ELR (cell line): Measurements from ENCODE around the gene OTUB1.
"Not testable (repeated sequence)": the region's sequence is repeated elsewhere in the genome, so short reads cannot be mapped to it uniquely, and the experiment has no call there.

Experiments
- DNase-seq: peaks from one replicate; pipeline ENCODE4 v3.0.0-alpha.2; 2015; ENCODE audit warnings: low read depth

OTUB1 gene, protein sequence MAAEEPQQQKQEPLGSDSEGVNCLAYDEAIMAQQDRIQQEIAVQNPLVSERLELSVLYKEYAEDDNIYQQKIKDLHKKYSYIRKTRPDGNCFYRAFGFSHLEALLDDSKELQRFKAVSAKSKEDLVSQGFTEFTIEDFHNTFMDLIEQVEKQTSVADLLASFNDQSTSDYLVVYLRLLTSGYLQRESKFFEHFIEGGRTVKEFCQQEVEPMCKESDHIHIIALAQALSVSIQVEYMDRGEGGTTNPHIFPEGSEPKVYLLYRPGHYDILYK

DNA sequence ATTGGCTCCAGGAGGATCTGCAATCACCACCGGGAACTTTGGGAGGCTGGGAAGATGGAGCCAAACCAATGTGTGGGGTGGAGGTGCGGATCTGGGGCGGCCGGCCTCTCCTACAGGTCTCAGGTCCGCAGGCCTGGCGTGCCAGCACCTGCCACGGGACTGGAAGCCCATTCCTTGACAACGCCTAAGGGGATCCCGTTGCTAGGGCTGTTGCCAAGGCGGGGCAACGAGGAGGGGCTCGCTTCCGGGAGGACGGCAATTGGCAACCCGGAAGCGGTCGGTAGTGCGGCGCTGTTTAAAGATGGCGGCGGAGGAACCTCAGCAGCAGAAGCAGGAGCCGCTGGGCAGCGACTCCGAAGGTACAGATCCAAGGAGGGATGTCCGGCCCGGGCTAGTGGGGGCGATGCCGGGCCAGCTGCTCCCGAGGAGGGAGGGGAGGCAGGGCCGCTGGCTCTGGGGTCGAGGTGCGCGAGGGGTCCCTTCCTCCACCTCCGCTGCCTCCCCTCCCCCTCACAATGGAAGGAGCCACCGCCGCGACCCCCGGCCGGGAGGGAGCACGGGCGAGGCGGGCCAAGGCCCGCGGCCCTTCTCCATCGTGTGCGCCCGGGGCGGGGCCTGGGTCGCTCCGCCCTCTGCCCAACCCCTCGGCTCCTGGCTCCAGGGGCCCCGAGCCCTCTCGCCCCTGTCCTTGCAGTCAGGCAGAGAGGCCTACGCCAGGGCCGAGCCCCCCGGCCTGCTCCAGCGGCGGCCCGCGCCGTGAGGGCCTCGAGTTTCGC is at the start of gene OTUB1:
OTUB1 (plus strand) TSS at position 283 of the 776 bp plus-strand sequence; CDS start at position 302, 19 bp downstream.
- peak; percentile 94 for DNase-seq

DNA sequence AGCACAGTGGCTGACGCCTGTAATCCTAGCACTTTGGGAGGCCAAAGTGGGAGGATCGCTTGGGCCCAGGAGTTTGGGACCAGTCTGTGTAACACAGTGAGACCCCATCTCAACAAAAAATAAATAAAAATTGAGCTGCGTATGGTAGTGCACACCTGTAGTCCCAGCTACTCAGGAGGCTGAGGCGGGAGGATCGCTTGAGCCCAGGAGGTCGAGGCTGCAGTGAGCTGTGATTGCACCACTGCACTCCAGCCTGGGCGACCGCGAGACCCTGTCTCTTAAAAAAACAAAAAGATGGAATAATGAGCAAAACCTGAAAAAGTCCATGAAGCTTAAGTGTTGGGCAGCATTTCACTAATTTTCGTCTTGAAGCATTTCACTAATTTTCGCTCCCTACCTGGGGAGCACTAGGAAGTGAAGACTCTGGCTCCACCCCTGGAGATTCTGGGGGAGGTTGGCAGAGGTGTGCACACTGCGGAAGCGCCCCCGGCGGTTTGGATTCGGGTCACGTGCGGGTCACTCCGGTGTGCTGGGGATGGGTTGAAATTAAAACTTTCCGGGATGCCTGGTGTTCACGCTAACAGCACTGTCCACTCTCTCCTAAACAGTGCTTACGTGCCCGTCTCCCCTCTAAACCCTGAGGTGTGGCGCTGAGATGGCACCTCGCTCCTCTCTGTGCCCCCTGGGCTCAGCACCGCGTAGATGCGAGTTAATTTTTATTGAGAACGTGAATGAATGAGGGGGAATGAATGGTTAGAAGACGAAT is 48.3 kb upstream of the OTUB1 start:
- no peak for DNase-seq

DNA sequence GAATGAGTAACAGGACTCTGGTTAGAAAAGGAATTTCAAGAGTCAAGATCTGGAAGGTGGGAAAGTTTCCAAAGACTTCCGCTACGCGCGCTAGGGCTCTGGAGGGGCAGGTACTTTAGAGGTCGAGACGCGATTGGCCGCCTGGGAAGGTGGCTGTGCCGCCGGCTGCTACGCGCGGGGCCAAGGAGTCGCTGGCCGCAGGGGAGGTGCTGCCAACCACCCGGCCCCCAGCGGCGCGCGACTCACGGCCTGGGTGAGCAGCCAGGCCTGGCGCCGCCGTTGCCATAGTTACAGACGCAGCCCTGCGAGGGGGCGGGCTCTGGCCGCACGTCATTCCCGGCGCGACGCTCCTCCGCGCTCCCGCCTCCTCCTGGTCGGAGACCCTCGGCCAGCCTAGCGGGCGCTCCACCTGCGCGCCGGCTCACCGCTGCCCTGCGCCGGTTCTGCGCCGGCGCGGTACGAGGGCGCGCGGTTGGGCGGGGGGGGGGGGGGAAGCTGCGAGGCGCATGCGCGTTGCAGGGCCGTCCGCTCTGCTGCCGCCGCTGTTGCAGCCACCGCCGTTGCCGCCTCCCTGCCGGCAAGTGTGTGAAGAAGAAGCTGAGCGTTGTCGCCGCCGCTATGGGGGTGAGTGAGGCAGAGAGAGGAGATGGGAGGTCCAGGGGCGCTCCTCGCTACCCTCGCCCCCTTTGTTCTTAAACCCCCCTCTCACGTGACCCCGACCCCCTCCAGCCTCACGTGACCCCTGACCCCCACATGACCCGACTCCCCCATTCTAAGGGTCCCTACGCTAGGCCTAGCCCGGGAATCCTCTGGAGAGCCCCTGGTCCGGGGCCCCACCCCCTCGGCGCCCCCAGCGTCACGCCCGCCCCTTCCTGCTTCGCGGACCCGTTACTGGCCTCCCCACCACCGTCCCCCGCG is 47.5 kb upstream of the OTUB1 start, which contains the start of gene NAA40:
NAA40 (plus strand) TSS at position 524 of the 918 bp plus-strand sequence; CDS start at position 619, 95 bp downstream.
- peak; percentile 96 for DNase-seq

DNA sequence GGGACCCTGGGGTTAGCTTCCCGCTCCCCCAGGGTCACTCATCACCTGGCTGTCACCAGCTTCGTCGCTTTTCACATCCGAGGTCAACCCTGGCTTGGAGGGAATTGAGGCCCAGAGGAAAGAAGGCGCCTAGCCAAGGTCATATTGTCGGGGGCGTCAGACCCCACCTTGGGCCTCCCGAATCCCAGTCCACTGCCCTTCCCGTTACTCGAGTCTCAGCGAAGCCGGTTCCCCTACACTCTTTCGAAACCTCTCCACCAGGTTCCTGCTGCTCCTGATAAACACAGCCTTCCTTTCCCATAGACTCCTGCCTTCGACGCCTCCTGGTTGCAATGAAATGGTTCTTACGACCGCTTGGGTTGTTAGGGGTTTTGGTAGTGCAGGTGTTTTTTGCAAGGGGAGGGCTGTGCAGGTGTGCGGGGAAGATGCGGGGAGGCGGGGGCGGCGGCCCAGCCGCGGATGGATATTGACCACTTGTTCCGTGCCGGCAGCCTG is 46.8 kb upstream of the OTUB1 start:
- peak; percentile 39 for DNase-seq

DNA sequence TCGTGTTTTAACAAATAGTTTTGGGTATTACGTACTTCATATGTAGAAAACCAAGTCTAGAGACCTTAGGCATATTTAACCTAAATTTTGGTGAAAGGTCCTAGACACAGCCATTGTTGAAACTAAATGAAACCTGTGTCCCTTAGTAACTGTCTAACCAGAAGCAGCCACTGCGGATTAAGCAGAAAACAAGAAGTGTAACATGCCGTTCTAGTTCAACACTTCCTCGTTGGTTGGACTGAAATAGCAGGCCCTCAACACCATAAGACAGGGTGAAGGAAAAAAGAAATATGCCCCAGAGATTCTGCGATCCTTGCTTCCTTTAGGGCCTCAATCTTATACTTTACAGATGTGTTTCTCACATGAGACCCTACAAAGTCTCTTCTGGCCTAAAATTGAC is 45.5 kb upstream of the OTUB1 start:
- DNase-seq = no peak

DNA sequence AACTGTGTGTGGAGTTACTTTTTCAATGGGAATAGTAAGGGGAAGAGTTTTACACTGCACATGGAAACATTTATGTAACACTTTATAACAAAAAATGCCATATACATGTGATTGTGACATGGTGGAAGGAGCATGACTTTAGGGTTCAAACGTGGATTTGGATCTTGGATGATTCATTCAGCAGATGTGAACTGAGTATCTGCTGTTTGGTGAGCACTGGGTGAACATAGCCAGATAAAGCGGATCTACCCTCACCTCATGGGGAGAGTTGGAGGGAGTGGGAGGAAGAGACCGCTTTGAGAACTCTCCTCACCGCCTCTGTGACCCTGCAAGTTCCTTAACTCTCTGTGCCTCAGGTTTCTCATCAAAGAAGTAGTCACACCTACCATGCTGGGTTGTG is 44.3 kb upstream of the OTUB1 start:
- DNase-seq = no peak

DNA sequence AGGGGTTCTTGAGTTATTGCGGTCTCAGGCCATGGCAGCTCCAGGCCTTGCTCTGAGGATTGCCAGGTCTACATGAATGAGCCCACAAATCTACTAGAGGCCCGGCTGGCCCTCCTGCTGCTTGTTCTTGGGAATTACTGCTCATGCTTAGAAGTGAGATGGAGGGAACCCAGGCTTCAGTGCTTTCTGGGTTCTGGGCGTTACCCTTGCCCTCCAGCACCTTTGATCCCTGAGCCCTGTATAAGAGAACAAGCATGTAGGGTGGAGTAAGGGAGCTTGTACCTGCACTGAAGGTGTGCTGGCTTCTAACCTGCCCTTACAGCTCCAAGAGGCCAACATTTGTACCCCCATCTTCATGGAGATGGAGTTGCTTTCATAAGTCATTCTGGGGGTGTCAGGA is 43.4 kb upstream of the OTUB1 start:
- DNase-seq = no peak

DNA sequence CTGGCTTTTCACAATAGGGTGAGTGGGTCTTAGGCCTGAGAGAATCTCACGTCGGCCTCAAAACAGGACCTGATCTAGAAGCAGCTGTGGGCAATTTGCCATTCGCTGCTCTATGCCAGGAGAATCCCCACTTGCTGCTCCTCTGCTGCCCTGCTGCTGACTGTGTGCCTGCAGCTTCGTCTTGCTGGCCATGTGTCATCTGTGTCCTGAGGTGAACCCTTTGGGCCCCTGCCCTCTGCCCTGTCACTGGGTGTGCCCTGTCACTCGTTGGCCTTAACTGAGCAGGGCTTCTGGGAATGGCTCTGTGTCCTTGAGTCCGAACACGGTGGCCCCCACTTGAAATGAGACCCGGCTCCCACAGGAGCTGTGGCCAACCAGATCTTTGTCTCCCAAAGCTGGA is 41.3 kb upstream of the OTUB1 start:
- peak; percentile 29 for DNase-seq

DNA sequence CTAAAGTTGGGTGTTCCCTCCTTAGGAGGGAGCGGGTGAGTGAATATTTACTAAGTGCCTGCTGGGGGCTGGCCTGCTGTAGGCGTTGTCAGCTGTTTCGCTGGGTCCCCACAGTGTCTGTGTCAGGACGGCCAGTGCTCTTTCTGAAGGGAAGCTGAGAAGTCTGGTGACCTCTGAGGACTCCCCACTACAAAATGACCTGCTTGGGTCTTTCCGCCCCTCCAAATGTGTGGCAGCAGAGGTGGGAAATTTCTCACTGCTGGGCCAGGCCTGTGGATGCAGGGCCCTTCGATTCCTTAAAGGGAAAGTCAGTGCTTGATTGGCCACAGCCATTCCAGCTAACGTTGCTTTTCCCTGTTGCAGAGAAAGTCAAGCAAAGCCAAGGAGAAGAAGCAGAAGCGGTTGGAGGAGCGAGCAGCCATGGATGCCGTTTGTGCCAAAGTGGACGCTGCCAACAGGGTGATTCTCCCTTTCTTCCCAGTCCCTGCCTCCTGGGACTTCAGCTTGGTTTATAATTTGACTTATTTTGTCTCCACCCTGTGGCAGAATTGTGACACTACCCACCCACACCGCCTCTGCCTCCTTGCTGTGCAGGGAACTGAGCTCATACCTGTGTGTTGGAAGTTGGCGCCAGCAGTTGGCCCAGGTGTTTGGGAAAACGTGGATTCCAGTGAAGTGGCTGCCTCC is 40.6 kb upstream of the OTUB1 start:
- DNase-seq = peak; percentile 80

DNA sequence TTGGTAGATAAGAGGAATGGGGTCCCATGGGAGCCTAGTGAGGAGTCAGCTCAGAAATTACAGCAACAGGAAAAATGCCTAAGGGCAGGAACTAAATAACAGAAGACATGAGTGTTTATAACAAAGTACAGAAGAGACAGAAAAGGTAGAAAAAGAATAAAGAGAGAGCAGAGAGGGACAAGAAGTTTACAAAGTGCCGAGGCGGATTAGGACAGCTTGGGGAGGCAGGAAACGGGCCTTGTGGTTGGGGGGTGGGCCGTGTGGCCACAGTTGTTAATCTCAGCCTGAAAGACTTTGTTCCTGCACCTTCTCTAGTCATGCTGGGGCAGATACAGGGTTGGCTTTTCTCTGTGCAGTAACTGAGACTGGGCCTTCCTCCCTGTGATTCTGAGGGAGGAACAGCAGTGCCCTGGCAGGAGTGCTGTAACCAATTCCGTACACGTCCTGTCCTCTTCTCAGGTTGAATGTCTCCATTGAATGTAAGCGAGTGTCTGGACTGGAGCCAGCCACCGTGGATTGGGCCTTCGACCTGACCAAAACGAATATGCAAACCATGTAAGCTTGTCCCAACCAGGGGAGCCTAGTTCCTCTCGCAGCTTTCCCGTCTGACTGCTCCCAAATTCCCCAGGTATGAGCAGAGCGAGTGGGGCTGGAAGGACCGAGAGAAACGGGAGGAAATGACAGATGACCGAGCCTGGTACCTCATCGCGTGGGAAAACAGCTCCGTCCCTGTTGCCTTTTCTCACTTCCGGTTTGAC is 34.3 kb upstream of the OTUB1 start:
- DNase-seq = no peak

DNA sequence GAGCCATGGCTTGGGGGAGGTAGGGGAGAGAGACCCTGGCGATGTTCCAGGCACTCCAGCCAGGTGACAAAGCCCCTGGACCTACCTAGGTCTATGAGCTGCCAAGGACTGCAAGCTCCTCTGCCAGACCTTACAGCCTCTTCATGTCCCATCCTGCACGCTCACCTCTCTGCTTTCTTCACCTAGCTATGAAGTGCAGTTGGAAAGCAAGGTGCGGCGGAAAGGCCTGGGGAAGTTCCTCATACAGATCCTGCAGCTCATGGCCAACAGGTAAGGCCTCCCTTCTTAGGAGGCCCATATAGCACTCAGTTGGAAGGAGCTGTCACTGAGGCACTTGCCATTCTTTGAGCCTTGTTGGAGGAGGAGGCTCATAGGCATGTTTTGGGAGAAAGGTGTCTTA is 33.7 kb upstream of the OTUB1 start:
- DNase-seq = no peak

DNA sequence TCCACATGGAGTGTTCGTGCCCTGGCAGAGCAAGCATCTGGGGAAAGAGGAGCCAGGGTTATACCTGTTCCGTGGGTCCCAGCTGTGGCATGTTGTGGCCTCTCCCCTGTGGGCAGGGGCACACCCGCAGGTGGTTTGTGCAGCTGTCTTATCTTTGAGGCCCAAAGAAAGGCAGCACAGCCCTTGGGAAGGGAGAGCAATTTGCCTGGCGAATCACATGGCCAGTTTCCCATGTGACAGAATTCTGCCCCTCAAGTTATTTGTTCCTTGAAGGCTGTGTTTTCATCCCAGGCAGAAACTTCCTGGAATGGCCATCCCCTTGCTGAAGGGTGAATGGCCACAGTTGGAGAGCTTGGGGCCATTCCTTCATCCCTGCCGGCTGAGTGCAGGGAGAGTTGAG is 28.2 kb upstream of the OTUB1 start:
- no peak for DNase-seq

DNA sequence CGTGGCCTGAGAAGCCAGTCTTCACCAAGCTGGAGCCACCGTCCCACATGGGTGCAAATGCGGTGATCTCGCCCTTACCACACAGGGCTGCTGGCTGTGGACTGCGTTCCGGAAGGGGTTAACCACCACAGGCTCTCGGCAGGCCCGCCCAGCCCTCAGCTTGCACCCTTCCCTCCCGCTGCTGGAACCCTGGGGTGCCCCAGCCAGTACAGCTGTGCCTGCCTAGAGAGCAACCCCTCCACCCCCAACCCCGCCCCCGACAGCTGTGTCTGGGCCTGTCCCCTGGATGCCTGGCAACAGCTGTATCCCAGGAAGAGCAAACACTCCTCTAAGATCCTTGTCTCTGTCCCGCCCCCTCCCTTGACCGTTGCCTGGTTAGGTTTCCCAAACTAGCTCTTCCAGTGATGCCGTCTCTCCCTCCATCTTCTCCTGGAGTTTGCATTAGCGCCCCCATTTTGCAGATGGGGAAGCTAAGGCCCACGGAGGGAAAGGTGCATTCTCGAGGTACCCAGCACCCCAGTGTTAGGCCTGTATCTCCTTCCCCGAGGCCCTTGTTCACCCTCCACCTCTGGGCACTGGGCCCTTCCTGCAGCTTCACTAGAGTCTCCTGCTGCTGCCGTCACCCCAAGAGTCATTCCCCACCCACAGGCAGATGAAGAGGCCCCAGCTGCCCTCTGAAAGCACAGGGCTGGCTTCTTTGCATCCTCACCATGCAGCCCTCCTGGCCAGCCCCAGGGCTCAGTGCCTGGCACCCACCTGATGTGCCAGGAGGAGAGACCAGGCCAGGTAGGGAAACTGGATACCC is 24.4 kb upstream of the OTUB1 start:
- DNase-seq = no peak

DNA sequence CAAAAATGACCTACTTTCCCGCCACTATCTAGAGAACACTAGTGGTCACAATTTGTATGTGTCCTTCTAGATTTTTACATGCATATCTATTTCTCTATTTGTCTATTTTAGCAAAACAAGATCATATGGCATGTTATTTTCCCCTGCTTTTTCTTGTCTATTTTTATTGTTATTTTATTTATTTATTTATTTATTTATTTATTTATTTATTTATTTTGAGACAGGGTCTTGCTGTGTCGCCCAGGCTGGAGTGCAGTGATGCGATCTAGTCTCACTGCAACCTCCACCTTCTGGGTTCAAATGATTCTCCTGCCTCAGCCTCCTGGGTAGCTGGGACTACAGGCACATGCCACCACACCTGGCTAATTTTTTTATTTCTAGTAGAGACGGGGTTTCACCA is 22.3 kb upstream of the OTUB1 start:
- DNase-seq = not testable (repeated sequence)

DNA sequence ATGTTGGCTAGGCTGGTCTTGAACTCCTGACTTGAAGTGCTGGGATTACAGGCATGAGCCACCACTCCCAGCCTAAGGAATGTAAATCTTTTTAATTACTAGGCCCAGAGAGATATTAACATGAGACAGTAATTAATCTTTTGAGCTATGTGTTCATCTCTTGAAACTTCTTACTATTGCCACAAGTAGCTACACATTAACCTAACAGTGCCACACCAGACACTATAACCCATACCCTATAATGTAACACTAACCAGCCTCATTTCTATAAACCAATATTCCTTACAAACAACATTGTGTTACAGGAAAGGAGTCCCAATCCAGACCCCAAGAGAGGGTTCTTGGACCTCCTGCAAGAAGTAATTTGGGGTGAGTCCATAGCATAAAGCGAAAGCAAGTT is 19.8 kb upstream of the OTUB1 start:
- no peak for DNase-seq

DNA sequence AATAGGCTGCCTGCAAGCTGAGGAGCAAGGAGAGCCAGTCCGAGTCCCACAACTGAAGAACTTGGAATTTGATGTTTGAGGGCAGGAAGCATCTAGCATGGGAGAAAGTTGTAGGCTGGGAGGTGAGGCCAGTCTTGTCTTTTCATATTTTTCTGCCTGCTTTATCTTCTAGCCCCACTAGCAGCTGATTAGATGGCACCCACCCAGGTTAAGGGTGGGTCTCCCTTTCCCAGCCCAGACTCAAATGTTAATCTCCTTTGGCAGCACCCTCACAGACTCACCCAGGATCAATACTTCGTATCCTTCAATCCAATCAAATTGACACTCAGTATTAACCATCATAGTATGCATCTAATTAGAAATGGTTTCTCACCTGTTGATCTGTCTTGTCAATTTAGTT is 16.8 kb upstream of the OTUB1 start:
- no peak for DNase-seq

DNA sequence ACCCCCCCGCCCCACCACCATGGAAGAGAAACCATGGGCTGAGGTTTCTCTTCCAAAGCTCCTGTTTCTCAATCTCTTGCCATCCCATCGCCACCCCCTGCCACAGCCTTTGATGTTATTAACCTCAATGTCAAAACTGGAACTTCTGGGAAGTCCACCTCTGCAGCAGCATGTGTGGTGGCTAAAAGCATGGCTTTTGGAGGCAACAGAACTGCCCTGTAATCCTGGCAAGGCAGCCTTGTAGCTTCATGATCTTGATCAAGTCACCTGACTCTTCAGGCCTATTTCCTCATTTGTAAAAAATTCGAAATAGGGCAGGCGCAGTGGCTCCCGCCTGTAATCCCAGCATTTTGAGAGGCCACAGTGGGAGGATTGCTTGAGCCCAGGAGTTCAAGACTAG is 15.3 kb upstream of the OTUB1 start:
- DNase-seq = no peak

DNA sequence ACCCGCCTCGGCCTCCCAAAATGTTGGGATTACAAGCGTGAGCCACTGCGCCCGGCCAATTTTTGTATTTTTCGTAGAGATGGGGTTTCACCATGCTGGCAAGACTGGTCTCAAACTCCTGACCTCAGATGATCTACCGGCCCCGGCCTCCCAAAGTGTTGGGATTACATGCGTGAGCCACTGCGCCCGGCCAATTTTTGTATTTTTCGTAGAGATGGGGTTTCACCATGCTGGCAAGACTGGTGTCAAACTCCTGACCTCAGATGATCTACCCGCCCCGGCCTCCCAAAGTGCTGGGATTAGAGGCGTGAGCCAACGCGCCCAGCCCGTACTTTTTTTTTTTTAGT is 12.4 kb upstream of the OTUB1 start:
- DNase-seq = not testable (repeated sequence)
